22Rv1 (cell line): ENCODE data around the gene PNMA1.

ENCODE experiments used
- ZFX ChIP-seq: fragments of 450-650 bp; IDR thresholded peaks from 2 replicates; pipeline ENCODE4 v1.6.1; 2017; ENCODE audit warnings: antibody characterized with exemption, borderline replicate concordance
- TF ChIP-seq, protein P1 (sequence below): fragments of 450-650 bp; IDR thresholded peaks from 2 replicates; pipeline ENCODE4 v1.5.1; 2017; ENCODE audit warnings: mild to moderate bottlenecking

- TF ChIP-seq, protein P1, sequence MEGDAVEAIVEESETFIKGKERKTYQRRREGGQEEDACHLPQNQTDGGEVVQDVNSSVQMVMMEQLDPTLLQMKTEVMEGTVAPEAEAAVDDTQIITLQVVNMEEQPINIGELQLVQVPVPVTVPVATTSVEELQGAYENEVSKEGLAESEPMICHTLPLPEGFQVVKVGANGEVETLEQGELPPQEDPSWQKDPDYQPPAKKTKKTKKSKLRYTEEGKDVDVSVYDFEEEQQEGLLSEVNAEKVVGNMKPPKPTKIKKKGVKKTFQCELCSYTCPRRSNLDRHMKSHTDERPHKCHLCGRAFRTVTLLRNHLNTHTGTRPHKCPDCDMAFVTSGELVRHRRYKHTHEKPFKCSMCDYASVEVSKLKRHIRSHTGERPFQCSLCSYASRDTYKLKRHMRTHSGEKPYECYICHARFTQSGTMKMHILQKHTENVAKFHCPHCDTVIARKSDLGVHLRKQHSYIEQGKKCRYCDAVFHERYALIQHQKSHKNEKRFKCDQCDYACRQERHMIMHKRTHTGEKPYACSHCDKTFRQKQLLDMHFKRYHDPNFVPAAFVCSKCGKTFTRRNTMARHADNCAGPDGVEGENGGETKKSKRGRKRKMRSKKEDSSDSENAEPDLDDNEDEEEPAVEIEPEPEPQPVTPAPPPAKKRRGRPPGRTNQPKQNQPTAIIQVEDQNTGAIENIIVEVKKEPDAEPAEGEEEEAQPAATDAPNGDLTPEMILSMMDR = no peak
- TF ChIP-seq ZFX = no peak
These were observed 46.3 kb downstream of the PNMA1 start for GRCh38 chr14:73667854-73668253.
